ENCODE measurements around the gene STX2. TPM values are rescaled to one million over a fixed set of nuclear protein-coding genes. Genes with fewer than 3 reads are reported as not detected.
"Not testable (repeated sequence)": the region's sequence is repeated elsewhere in the genome, so short reads cannot be mapped to it uniquely, and the experiment has no call there.

STX2 gene
- polyA plus RNA-seq, 12 donors: 9.3 to 34.5 (median 21.5) TPM; not detected in 1

DNA sequence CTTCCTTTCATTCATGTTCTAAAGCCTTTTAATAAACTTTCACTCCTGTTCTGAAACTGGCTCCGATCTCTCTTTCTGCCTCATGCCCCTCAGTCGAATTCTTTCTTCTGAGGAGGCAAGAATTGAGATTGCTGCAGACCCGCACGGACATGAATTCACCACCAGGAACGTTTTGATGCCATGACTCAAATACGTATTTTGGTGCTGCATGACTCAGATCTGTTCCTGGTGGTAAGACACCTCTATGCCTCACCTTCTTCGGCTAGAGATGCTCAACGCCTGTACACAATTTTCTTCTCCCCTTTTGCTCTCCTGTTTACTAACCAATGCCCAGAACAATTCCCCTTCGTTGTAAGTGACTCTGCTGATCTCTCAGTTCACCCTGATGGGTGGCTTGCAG, 70.9 kb downstream of the STX2 start:
- no peak for DNase-seq

- DNase-seq: no peak
Observed at GRCh38 chr12:130766470-130766869, 72.6 kb downstream of the STX2 start.

GRCh38 chr12:130765186-130765659, 73.8 kb downstream of the STX2 start:
- no peak for DNase-seq

DNA sequence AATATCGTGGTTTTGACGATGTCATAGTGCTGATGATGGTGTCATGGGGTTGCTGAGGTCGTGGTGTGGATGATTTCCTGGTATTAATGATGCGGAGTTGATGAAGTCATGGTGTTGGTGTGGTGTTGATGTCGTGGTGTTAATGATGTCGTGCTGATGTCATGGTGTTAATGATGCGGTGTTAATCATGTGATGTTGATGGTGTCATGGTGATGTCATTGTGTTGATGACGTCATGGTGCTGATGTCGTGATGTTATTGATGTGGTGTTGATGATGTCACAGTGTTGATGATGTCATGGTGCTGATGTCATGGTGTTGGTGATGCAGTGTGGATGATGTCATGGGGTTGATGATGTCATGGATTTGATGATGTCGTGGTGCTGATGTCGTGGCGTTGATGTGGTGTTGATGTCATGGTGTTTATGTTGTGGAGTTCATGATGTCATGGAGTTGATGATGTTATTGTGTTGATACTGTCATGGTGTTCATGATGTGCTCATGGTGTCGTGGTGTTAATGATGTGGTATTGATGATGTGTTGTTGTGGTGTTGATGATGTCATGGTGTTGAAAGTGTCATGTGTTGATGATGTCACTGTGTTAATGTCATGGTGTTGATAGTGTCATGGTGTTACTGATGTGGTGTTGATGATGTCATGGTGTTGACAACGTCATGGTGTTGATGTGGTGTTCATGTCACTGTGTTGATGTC, 74.4 kb downstream of the STX2 start:
- DNase-seq: no peak

DNA sequence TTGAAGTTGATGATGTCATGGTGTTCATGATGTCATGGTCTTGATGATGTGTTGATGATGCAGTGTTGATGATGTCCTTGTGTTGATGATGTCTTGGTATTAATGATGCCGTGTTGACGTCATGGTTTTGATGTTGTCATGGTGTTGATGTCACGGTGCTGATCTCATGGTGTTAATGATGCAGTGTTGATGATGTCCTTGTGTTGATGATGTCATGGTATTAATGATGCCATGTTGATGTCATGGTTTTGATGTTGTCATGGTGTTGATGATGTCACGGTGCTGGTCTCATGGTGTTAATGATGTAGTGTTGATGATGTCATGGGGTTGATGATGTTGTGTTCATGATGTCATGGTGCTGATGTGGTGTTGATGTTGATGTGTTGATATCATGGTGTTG, 75.0 kb downstream of the STX2 start:
- DNase-seq: no peak

GRCh38 chr12:130762319-130762675, 76.8 kb downstream of the STX2 start:
- no peak for DNase-seq

DNA sequence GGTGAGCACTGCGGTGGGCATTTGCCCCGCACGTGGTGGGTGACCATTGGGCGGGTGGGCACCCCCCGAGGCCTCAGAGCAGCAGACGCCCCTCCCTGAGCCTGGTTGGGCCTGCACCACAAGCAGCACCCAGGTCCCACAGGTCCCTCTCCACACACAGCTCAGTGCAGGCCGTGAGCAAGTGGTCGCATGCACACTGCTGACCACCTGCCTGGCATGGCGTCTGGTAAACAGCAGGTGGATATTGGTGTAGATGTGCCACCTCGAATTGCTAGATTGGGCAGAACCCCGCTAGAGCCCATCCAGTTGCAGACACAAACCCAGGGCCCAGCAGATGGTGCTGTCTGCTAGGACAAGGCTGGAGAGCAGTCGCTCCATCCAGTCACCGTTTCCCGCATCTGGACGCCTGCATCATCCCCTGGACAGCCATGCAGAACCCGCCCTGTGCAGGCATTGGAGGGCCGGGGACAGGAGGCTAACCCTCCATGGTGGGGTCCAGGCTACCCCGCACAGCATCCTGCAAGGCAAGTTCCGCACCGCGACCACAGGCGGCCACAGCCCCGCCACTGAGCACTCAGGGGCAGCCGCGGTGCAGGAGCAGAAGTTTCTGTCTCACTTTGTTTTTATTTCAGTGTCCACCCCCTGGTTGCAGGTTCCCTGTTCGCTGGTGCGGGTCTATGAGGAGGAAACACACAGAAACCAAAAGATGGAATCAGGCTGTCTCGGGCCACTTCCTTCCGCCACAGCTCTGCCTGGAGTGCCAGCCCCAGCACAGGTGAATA, 77.3 kb downstream of the STX2 start:
- no peak for DNase-seq

- DNase-seq: no peak
Observed at GRCh38 chr12:130754234-130754901, 84.7 kb downstream of the STX2 start.

DNA sequence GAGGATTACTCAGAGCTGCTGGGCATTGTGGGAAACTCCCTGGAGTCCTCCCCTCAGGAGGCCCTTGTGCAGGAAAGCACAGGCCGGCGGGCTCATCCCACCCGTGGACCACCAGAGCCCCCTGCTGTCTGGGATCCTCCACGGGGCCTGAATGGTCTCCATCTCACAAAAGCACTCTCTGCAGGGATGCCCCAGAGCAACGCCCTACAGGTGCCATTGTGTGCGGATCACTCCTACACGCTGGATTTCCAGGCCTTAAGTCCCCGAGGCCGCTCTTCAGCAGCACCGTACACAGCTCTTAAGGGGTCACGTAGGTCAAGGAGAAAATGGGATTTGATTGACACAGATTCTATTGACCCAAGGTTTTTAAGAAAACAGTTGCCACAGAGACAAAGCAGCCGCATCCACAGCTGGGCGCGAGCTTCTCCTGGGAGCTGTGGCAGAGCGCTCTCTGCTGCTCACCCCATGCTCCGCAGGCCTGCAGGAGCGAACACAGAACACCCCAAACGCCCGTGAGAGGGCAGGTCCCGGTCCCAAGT, 86.3 kb downstream of the STX2 start:
- no peak for DNase-seq

DNA sequence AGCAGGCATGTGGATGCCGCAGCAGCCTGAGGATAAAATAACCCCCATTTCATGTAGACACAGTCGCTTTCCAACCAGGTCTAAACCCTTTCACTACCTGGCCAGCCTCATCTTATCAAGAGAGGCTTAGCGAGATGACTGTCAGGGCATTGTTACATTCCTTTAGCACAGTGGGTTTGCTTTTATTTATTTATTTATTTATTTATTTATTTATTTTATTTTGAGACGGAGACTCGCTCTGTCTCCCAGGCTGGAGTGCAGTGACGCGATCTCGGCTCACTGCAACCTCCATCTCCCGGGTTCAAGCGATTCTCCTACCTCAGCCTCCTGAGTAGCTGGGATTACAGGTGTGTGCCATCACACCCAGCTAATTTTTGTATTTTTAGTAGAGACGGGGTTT, 87.0 kb downstream of the STX2 start:
- DNase-seq: not testable (repeated sequence)

DNA sequence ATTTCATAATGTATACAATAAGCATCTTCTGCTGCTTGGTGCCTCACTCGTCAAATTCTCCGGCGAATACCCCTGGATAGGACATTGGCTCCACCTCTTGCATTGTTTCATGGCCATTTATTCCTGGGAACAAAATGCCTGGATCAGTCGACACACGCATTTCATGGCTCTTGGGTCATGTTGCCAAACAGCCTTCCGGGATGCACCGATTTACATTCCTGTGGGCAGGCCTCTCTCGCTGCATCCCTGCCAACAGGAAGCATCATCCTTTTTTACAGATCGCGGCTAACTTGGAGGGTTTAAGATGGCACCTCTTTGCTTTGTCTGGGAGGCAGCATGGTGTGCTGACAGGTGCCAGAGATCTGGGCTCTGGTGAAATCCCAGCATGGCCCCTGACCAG, 90.3 kb downstream of the STX2 start:
- DNase-seq: no peak

DNA sequence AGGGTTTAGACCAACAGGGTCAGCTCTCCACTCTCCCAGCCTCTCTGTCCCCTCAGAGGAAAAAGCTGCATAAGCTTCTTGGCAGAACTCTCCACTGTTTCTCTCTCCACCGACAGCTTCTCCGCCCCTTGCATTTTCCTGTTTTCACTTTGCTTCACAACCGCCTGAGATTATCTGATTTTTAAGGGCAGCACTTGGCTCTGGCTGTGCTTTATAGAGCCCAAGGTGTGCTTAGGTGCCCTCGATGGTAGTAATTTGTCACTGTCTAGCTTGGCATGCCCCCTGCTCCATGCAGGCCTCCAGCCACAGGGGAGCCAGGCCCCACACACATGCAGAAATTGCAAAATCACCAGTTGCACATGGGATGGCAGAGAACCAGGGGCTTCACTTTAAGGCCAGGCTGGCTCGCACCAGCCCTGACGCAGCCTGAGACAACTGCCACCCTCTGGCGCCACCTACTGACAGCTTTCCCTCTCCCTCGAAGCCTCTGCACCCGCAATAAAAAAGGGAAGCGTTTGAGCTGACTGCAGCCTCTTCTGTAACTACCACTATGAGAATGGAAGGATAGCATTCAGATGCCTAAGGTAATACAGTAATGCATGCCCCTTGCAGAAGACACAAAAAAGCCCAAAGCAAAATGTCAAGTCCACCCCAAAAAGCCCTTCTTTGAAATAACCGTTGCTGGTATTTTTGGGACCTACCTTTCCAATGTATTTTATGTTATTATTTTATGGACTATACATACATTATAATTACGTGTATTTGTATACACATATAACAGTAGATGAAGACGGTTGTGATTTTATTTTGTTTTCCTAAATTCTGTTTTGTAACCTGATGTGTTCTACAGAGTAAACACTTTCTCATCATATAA, 90.9 kb downstream of the STX2 start:
- DNase-seq: peak; percentile 81

DNA sequence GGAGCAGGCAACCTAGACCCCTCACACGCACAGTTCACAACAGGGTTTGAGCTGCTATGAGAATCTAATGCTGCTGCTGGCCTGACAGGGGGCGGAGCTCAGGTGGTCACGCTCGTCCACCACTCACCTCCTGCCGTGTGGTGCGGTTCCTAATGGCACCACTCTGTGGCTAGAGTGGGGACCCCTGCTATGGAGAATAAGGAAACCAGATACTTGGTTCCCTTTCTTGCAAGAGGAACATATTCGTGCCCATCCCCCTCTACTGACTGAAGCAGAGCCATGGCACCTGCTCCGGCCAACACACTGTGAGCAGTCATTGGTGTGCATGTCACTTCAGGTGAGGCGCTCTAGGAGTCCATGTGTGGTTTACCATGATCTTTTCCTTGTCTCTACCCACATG, 92.5 kb downstream of the STX2 start:
- no peak for DNase-seq

DNA sequence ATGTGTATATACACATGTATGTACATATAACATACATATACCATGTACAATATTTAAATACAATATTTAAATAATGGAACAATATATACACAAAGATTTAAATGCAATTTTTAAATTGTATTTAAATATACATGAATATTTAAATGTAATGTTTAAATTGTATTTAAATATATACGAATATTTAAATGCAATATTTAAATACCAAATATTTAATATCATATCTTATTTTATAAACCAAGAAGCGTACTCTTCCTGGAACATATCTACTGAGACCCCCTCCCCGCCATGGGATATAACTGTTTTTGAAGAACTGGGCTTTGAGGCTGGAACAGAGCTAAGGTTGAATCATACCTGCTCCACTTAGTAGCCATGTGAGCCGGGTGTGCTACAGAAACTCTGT, 93.1 kb downstream of the STX2 start:
- DNase-seq: no peak

- DNase-seq: no peak
Observed at GRCh38 chr12:130744274-130744673, 94.8 kb downstream of the STX2 start.

DNA sequence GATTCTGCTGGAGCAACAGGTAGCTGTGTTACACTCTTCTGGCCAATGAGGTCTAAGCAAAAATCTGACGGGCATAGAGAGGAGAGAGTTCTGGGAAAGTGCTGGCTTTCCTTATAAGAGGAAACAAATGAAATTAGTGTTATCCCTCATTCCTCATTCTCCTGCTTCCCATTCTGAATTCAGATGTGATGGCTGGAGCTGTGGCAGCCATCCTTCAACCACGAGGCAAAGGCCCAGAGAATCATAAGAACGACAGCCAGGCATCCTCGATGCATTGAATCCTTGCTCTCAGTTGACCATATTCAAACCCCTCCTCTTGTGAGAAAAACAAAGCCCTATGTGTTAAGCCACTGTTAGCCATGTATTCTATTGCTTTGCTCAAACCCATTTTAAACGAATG, 95.4 kb downstream of the STX2 start:
- DNase-seq: no peak

GRCh38 chr12:130743176-130743575, 95.9 kb downstream of the STX2 start:
- DNase-seq: no peak

GRCh38 chr12:130742716-130743115, 96.3 kb downstream of the STX2 start:
- no peak for DNase-seq

DNA sequence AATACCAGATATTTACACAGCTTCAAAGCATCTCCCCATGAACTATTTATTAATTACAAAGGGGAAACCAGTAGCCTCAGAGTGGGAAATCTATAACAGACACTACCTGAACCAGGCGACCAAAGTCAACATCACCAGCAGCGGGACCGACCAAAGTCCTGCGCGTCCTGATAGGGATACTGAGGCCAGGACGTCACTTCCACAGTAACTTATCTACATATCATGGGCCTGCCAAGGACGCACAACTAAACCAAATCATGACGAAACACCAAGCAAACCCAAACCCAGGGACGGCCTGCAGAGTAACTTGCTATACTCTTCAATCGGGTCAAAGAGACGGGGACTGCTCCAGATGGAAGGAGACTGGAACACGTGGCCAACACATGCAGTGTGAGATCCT, 96.9 kb downstream of the STX2 start:
- no peak for DNase-seq
